ENCODE results near the gene PRR7.
A peak's percentile ranks its signal among the peaks of the same experiment; 100 is the strongest.

PRR7 gene

GRCh38 chr5:177500685-177501522 lies 54.3 kb downstream of the PRR7 start:
- peak; percentile 91 for DNase-seq

GRCh38 chr5:177501874-177502678 lies 55.5 kb downstream of the PRR7 start:
- no peak for DNase-seq

DNA sequence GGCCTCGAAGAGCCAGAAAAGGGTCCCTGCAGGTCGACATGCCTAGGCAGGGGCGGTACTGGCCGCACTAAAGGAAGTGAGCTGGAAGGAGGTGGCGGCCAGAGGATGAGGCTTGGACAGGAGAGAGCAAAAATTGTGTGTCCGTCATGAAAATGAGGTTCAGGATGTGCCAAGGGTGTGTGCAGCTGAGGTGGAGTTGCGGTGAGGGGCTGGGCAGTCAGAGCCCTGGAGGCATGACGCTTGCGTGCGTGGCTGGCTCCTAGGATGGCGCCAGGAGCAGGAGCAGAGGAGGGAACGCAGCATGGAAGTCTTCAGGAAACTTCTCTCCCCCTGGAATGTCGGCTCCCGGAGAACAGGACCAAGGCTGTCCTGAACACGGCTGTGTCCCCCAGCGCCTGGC lies 56.3 kb downstream of the PRR7 start:
- no peak for DNase-seq

- DNase-seq: no peak
Observed at GRCh38 chr5:177503351-177504085, 56.9 kb downstream of the PRR7 start.

GRCh38 chr5:177504086-177505056 lies 57.8 kb downstream of the PRR7 start:
- no peak for DNase-seq

DNA sequence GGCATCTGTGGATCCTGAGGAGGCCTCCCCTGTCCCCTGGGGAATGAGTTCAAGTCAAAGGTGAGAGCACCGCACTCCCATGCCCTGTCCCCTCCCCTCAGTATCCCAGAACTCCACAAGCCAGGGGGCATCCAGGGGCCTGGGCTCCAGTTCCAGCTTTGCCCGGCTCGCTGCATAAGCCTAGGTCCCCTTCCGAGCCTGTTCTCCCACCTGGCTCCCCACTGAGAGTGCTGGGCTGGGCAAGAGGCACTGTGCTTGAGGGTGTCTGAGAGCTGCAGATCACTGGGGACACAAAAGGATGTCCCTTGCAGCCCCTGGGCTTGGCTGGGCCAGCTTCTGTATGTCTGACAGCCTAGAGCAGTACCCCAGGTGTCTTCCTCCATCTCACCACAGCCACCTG lies 58.5 kb downstream of the PRR7 start:
- no peak for DNase-seq
